ENCODE data around the gene BLTP3B. TPM values are rescaled to one million over a fixed set of nuclear protein-coding genes. Genes with fewer than 3 reads are reported as not detected.

BLTP3B gene
- total and polyA plus RNA-seq, 3 donors from 2014 or later: 25.4 to 34.9 (median 29.2) TPM

DNA sequence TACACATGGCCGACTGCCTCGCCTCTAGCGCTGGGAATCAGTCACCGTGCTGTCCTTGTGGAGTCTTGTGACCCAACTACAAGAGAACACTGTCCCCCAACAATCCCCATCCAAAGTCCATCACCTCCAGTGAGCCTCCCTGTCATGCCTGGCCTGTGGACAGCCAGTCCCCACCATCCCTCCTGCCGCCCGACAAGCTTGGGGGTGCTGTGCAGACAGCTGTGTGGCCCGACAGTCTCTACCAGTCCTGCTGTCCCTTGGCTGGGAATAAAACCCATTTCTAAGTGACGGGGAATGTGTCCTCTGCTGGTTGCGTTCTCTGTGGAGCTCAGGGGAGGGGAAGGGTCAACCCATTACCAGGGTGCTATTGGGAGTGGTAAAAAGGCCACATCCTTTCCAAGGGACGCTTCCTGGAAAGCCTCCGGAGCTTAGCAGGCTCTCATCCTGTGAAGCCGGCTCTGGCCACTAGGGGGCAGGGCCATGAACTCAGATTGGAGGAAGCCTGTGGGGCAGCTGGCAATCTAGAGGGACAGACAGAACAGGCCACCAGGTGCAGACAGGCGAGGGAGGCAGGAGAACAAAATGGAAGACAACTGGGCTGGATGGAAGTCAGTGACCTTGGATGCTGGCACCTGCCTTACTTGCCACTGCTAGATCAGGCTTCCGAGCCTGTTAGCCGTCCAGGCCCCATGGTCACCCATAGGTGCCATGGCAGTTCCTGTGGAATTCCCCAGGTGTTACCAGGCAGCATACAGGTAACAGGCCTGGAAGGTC, 12.0 kb upstream of the BLTP3B start:
- H3K36me3 ChIP-seq (ENCODE audit: low read depth, missing control alignments): no peaks in the 10 kb centered on the region
- no peaks in the 10 kb centered on the region for H3K9me3 ChIP-seq
- peak; percentile 77 for DNase-seq
- no peak overlapping the region for H3K4me3 ChIP-seq
- H3K4me1 ChIP-seq: no peaks in the 10 kb centered on the region
- H3K27me3 ChIP-seq: no peaks in the 10 kb centered on the region
- TF ChIP-seq POLR2A (IDR thresholded peaks at IDR 0.05): no peak
- TF ChIP-seq, protein P1, sequence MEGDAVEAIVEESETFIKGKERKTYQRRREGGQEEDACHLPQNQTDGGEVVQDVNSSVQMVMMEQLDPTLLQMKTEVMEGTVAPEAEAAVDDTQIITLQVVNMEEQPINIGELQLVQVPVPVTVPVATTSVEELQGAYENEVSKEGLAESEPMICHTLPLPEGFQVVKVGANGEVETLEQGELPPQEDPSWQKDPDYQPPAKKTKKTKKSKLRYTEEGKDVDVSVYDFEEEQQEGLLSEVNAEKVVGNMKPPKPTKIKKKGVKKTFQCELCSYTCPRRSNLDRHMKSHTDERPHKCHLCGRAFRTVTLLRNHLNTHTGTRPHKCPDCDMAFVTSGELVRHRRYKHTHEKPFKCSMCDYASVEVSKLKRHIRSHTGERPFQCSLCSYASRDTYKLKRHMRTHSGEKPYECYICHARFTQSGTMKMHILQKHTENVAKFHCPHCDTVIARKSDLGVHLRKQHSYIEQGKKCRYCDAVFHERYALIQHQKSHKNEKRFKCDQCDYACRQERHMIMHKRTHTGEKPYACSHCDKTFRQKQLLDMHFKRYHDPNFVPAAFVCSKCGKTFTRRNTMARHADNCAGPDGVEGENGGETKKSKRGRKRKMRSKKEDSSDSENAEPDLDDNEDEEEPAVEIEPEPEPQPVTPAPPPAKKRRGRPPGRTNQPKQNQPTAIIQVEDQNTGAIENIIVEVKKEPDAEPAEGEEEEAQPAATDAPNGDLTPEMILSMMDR (IDR thresholded peaks at IDR 0.05): peak; percentile 17 to 71 (median 35)
- 76 to 85% methylated on average over 11 to 15 of the region's 15 CpGs for WGBS, 2 donors
- intact Hi-C loops (cut with DNase I; ENCODE audit: low total_unique reads): no loop called here
- H3K27ac ChIP-seq: no peak overlapping the region

GRCh38 chr12:100153131-100153530, 10.5 kb upstream of the BLTP3B start:
- Histone ChIP-seq H3K4me1 (no peaks in the 10 kb centered on the region), H3K36me3 (ENCODE audit: low read depth, missing control alignments) (no peaks in the 10 kb centered on the region), H3K4me3 (no peak overlapping the region), H3K27ac (no peak overlapping the region), H3K27me3 (no peaks in the 10 kb centered on the region), H3K9me3 (no peaks in the 10 kb centered on the region)
- TF ChIP-seq POLR2A (IDR thresholded peaks at IDR 0.05): no peak
- TF ChIP-seq, protein P1 (IDR thresholded peaks at IDR 0.05): no peak
- intact Hi-C loops (cut with DNase I; ENCODE audit: low total_unique reads): no loop called here
- no peak for DNase-seq
- 92 to 93% methylated on average over 10 of the region's 10 CpGs for WGBS, 2 donors

GRCh38 chr12:100151769-100152168, 9.1 kb upstream of the BLTP3B start:
- intact Hi-C loops (cut with DNase I; ENCODE audit: low total_unique reads): no loop called here
- H3K27me3 ChIP-seq: no peaks in the 10 kb centered on the region
- DNase-seq: no peak
- no peaks in the 10 kb centered on the region for H3K4me1 ChIP-seq
- H3K36me3 ChIP-seq (ENCODE audit: low read depth, missing control alignments): no peaks in the 10 kb centered on the region
- no peaks in the 10 kb centered on the region for H3K9me3 ChIP-seq
- no peak overlapping the region for H3K27ac ChIP-seq
- H3K4me3 ChIP-seq: no peak overlapping the region
- WGBS, 2 donors: 97% methylated on average over 2 of the region's 2 CpGs
- TF ChIP-seq POLR2A (IDR thresholded peaks at IDR 0.05): no peak
- TF ChIP-seq, protein P1 (IDR thresholded peaks at IDR 0.05): no peak

DNA sequence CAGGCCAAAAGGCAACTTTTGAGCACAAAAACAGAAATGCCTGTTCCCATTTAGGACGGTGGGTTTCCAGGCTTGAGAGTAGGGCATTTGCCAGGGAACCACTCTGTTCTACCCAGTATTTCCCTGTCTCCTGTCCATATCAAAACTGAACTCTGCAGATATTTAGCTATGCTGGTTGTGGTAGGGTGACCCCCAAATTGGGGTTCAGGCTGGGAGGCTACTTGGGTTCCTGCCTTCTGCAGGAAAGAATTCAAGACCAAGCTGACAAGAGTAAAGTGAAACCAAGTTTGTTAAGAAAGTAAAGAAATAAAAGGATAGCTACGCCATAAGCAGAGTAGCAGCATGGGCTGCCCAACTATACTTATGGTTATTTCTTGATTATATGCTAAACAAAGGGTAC, 3.6 kb upstream of the BLTP3B start:
- Histone ChIP-seq H3K4me3 (no peak overlapping the region), H3K9me3 (no peaks in the 10 kb centered on the region), H3K27ac (no peak overlapping the region), H3K27me3 (no peaks in the 10 kb centered on the region), H3K36me3 (ENCODE audit: low read depth, missing control alignments) (no peaks in the 10 kb centered on the region), H3K4me1 (peaks cover 5% of the 10 kb centered on the region)
- intact Hi-C loops (cut with DNase I; ENCODE audit: low total_unique reads): no loop called here
- DNase-seq: no peak
- WGBS, 2 donors: 94 to 100% methylated on average over 2 of the region's 2 CpGs
- TF ChIP-seq, protein P1 (IDR thresholded peaks at IDR 0.05): no peak
- no peak for TF ChIP-seq POLR2A (IDR thresholded peaks at IDR 0.05)

GRCh38 chr12:100145643-100146042, 3.0 kb upstream of the BLTP3B start:
- 92 to 96% methylated on average over 7 of the region's 7 CpGs for WGBS, 2 donors
- intact Hi-C loops (cut with DNase I; ENCODE audit: low total_unique reads): no loop called here
- H3K9me3 ChIP-seq: no peaks in the 10 kb centered on the region
- no peaks in the 10 kb centered on the region for H3K36me3 ChIP-seq (ENCODE audit: low read depth, missing control alignments)
- no peak overlapping the region for H3K4me3 ChIP-seq
- H3K27me3 ChIP-seq: no peaks in the 10 kb centered on the region
- peaks cover 7% of the 10 kb centered on the region for H3K4me1 ChIP-seq
- no peak overlapping the region for H3K27ac ChIP-seq
- no peak for TF ChIP-seq POLR2A (IDR thresholded peaks at IDR 0.05)
- TF ChIP-seq, protein P1 (IDR thresholded peaks at IDR 0.05): no peak
- no peak for DNase-seq
